Gastrocnemius medialis (tissue), 4 donors: ENCODE results near the gene SAP25.

Experiments used
- CTCF ChIP-seq, 5 experiments: fragments of 450-650 bp in 3 of 5; fragments of 200-600 bp in 2 of 5; sonication (generic) in 2 of 5; IDR thresholded peaks in 4 of 5; conservative IDR thresholded peaks in 1 of 5; 1 replicate in 4 of 5; 2 replicates in 1 of 5; pipeline ENCODE4 v1.5.1; 2016 to 2019; ENCODE audit warnings: antibody characterized with exemption in 5 of 5, mild to moderate bottlenecking in 3 of 5, moderate library complexity in 3 of 5
- POLR2A ChIP-seq, 2 donors: fragments of 450-650 bp; IDR thresholded peaks; one replicate each; pipeline ENCODE4 v1.6.1; 2017; ENCODE audit warnings: antibody characterized with exemption in 2 of 2, mild to moderate bottlenecking in 2 of 2, moderate library complexity in 2 of 2

GRCh38 chr7:100540073-100540723 lies 33.5 kb downstream of the SAP25 start:
- TF ChIP-seq CTCF (IDR thresholded peaks at IDR 0.05 in 4 of 5, conservative IDR thresholded peaks at IDR 0.05 in 1 of 5), result no peak
- TF ChIP-seq POLR2A (IDR thresholded peaks at IDR 0.05), result no peak
